Left lung (tissue), 10 donors: Measurements from ENCODE around the gene RENBP. TPM values are rescaled to one million over a fixed set of nuclear protein-coding genes. Genes with fewer than 3 reads are reported as not detected.

Experiments used
- ATAC-seq: fragments of 200-7000 bp; cut with Tn5 transposase; one replicate; pipeline ENCODE4 v1.9.1; 2020; ENCODE audit warnings: moderate library complexity
- DNase-seq, 4 donors: peaks; one replicate each; pipeline ENCODE4 v3.0.0-alpha.2; 2013 to 2020
- H3K27ac ChIP-seq, 2 donors: fragments of 200-600 bp; sonication (generic) in 1 of 2; one replicate each; pipeline versions ENCODE4 v1.5.0 to v1.8.0; 2020 to 2021
- H3K27me3 ChIP-seq, 2 donors: fragments of 200-600 bp; sonication (generic) in 1 of 2; one replicate each; pipeline versions ENCODE4 v1.5.0 to v1.8.0; 2020 to 2021
- H3K36me3 ChIP-seq, 2 donors: fragments of 200-600 bp; sonication (generic) in 1 of 2; one replicate each; pipeline versions ENCODE4 v1.5.0 to v1.8.0; 2020 to 2021
- H3K4me1 ChIP-seq, 2 donors: fragments of 200-600 bp; one replicate each; pipeline ENCODE4 v1.8.0; 2021
- H3K4me3 ChIP-seq, 2 donors: fragments of 200-600 bp; sonication (generic) in 1 of 2; one replicate each; pipeline versions ENCODE4 v1.5.0 to v1.8.0; 2020 to 2021; ENCODE audit warnings: mild to moderate bottlenecking in 1 of 2
- H3K9me3 ChIP-seq, 2 donors: fragments of 200-600 bp; sonication (generic) in 1 of 2; one replicate each; pipeline versions ENCODE4 v1.5.0 to v1.8.0; 2020 to 2021
- CTCF ChIP-seq, 2 donors: fragments of 200-600 bp; sonication (generic) in 1 of 2; IDR thresholded peaks; one replicate each; pipeline versions ENCODE4 v1.5.0 to v1.8.0; 2021; ENCODE audit warnings: antibody characterized with exemption in 2 of 2
- intact Hi-C, 2 donors: fragments of 100-400 bp; cut with DNase I; formaldehyde crosslinking; loops; one replicate each; pipeline versions ENCODE4 v1.11.2 to v1.14.2; 2022
- polyA plus RNA-seq, 6 donors: library from polyadenylated mRNA; unstranded; fragments of 120-200 nt; gene quantifications; one replicate each; pipeline ENCODE4 v1.2.1, GENCODE V29; 2013; ENCODE audit not compliant: insufficient read length in 6 of 6
- total RNA-seq, 2 donors: library from RNA; stranded (reverse); fragmentation: NEBNext Ultra II Directional; extraction: Animal tissue kit (Norgen Biotek cat#: 25700); gene quantifications; one replicate each; pipeline ENCODE4 v1.2.1, GENCODE V29; 2021
- donor health status: DM: no; HTN: yes; CAD: no.
- donor health status: DM: no; HTN: no; CAD: no.

The RENBP gene
- total and polyA plus RNA-seq, 8 donors = 5.2 to 62.1 (median 6.7) TPM

- intact Hi-C loops = no loop called here
- Histone ChIP-seq H3K4me1 (peaks cover 11 to 29% of the 10 kb centered on the region in 2 donors), H3K27me3 (peaks cover 0 to 4% of the 10 kb centered on the region in 2 donors), H3K4me3 (no peak overlapping the region), H3K27ac (no peak overlapping the region), H3K36me3 (peaks cover 0 to 10% of the 10 kb centered on the region in 2 donors), H3K9me3 (no peaks in the 10 kb centered on the region)
- DNase-seq (no peak), ATAC-seq (no peak)
- no peak for TF ChIP-seq CTCF (IDR thresholded peaks at IDR 0.05)
Measured at GRCh38 chrX:153938226-153938786, 6.1 kb downstream of the RENBP start.

- intact Hi-C loops = no loop called here
- no peak overlapping the region for H3K27ac ChIP-seq
- H3K27me3 ChIP-seq = peaks cover 0 to 4% of the 10 kb centered on the region in 2 donors
- H3K4me1 ChIP-seq = peaks cover 11 to 24% of the 10 kb centered on the region in 2 donors
- H3K36me3 ChIP-seq = peaks cover 0 to 18% of the 10 kb centered on the region in 2 donors
- H3K9me3 ChIP-seq = no peaks in the 10 kb centered on the region
- no peak for ATAC-seq
- no peak for DNase-seq
- H3K4me3 ChIP-seq = no peak overlapping the region
- TF ChIP-seq CTCF (IDR thresholded peaks at IDR 0.05) = no peak
Measured at GRCh38 chrX:153937056-153937455, 7.4 kb downstream of the RENBP start.

- H3K4me3 ChIP-seq = peak overlapping the region; percentile 32 to 65
- no peaks in the 10 kb centered on the region for H3K9me3 ChIP-seq
- H3K36me3 ChIP-seq = peaks cover 0 to 35% of the 10 kb centered on the region in 2 donors
- no peaks in the 10 kb centered on the region for H3K27me3 ChIP-seq
- peaks cover 11 to 23% of the 10 kb centered on the region in 2 donors for H3K4me1 ChIP-seq
- peak overlapping the region in 1 of 2 donors; percentile 18 for H3K27ac ChIP-seq
- intact Hi-C loops = no loop called here
- TF ChIP-seq CTCF (IDR thresholded peaks at IDR 0.05) = no peak
- peak; percentile 4 for ATAC-seq
- no peak for DNase-seq
Measured at GRCh38 chrX:153935326-153935851, 9.1 kb downstream of the RENBP start.

- ATAC-seq (peak; percentile 97), DNase-seq (peak; percentile 61 to 89 (median 72))
- Histone ChIP-seq H3K4me3 (peak within 1 kb of the TSS; percentile 53 to 65), H3K4me1 (peaks cover 11 to 23% of the 10 kb centered on the region in 2 donors), H3K36me3 (peaks cover 0 to 36% of the 10 kb centered on the region in 2 donors), H3K27me3 (no peaks in the 10 kb centered on the region), H3K9me3 (no peaks in the 10 kb centered on the region), H3K27ac (peak within 1 kb of the TSS in 1 of 2 donors; percentile 67)
- intact Hi-C loops = no loop called here
- no peak for TF ChIP-seq CTCF (IDR thresholded peaks at IDR 0.05)
Measured at GRCh38 chrX:153934762-153935325, 9.6 kb downstream of the RENBP start, which contains the start of gene NAA10. TSS of gene NAA10 (minus strand) at chrX:153935037. CDS start at chrX:153934904, 133 bp downstream.

- TF ChIP-seq CTCF (IDR thresholded peaks at IDR 0.05) = no peak
- peak overlapping the region in 1 of 2 donors; percentile 67 for H3K27ac ChIP-seq
Measured at GRCh38 chrX:153934148-153934761, 10.2 kb downstream of the RENBP start.

More at GRCh38 chrX:153934148-153934761, 10.2 kb downstream of the RENBP start:
- Histone ChIP-seq H3K9me3 (no peaks in the 10 kb centered on the region), H3K4me1 (peaks cover 11 to 28% of the 10 kb centered on the region in 2 donors), H3K4me3 (peak overlapping the region; percentile 53 to 65), H3K27me3 (no peaks in the 10 kb centered on the region), H3K36me3 (peaks cover 0 to 35% of the 10 kb centered on the region in 2 donors)
- ATAC-seq = peak; percentile 13
- DNase-seq = no peak
- intact Hi-C loops = no loop called here
